Pulmonary artery endothelial cell (primary cell): ENCODE results near the gene TSPAN32. TPM values are rescaled to one million over a fixed set of nuclear protein-coding genes. Genes with fewer than 3 reads are reported as not detected.

Source experiments
- DNase-seq: peaks from one replicate; pipeline ENCODE4 v3.0.0-alpha.2; 2011; ENCODE audit warnings: low read depth, low spot score
- total RNA-seq: library from RNA; depleted of rRNA; stranded (reverse); fragments of >200 nt; gene quantifications from 2 replicates; pipeline ENCODE4 v1.2.3, GENCODE V29; 2014

TSPAN32 gene
- total RNA-seq, 1 donor from 2014 or later: not detected

GRCh38 chr11:2303627-2304505 is 2.1 kb downstream of the TSPAN32 start:
- no peak for DNase-seq

- no peak for DNase-seq
These were observed 2.8 kb downstream of the TSPAN32 start for GRCh38 chr11:2304506-2305139.

GRCh38 chr11:2305140-2305778 is 3.4 kb downstream of the TSPAN32 start:
- peak; percentile 20 for DNase-seq

GRCh38 chr11:2305788-2306451 is 4.1 kb downstream of the TSPAN32 start:
- DNase-seq: no peak

- DNase-seq: no peak
These were observed 4.6 kb downstream of the TSPAN32 start for GRCh38 chr11:2306452-2306823.

GRCh38 chr11:2306877-2307500 is 5.2 kb downstream of the TSPAN32 start:
- no peak for DNase-seq

- DNase-seq: no peak
These were observed 5.9 kb downstream of the TSPAN32 start for GRCh38 chr11:2307501-2308331.

- DNase-seq: no peak
These were observed 6.9 kb downstream of the TSPAN32 start for GRCh38 chr11:2308713-2309112.

GRCh38 chr11:2309251-2310072 is 7.6 kb downstream of the TSPAN32 start:
- no peak for DNase-seq

- no peak for DNase-seq
These were observed 8.4 kb downstream of the TSPAN32 start for GRCh38 chr11:2310073-2310785.

GRCh38 chr11:2310786-2311352 is 9.1 kb downstream of the TSPAN32 start:
- DNase-seq: no peak

GRCh38 chr11:2311353-2312133 is 9.7 kb downstream of the TSPAN32 start:
- no peak for DNase-seq

GRCh38 chr11:2312232-2313042 is 10.6 kb downstream of the TSPAN32 start:
- DNase-seq: no peak

GRCh38 chr11:2313051-2313951 is 11.5 kb downstream of the TSPAN32 start:
- no peak for DNase-seq

- DNase-seq: no peak
These were observed 12.3 kb downstream of the TSPAN32 start for GRCh38 chr11:2314136-2314524.
